A549 treated with AZD9567 at 1 μM for 4 hours (cell line): ENCODE results near the gene RAB9B. TPM values are rescaled to one million over a fixed set of nuclear protein-coding genes. Genes with fewer than 3 reads are reported as not detected.

Source experiments
- total RNA-seq: library from RNA; stranded (reverse); fragments of 200-300 nt; extraction: Qiagen RNA extraction; gene quantifications from 5 replicates; pipeline ENCODE4 v1.2.3, GENCODE V29; 2022; ENCODE audit not compliant: insufficient read depth

RAB9B gene
- total RNA-seq: 0.02 to 0.05 TPM in 2 of 5 replicates, not detected in the others

GRCh38 chrX:103831803-103832544 is at the start of gene RAB9B:
RAB9B (minus strand) TSS chrX:103832257; CDS start chrX:103825784, 6,473 bp downstream.

GRCh38 chrX:103776546-103776945 is 55.5 kb downstream of the RAB9B start, which contains the start of gene PLP1:
PLP1 (plus strand) TSS chrX:103776840; CDS start chrX:103776996, 156 bp downstream.

Other genes with a start within 250 kb of the RAB9B start
- 106 to 129 TPM (median 114 TPM) in 5 replicates for gene TCEAL4, start 246.7 kb downstream of the RAB9B start, total RNA-seq
- 8.3 to 16.4 TPM (median 14.5 TPM) in 5 replicates for gene TCEAL3, start 224.3 kb downstream of the RAB9B start, total RNA-seq
- 24.1 to 38.5 TPM (median 32.0 TPM) in 5 replicates for gene TCEAL1, start 203.3 kb downstream of the RAB9B start, total RNA-seq
- 409 to 1,007 TPM (median 452 TPM) in 5 replicates for gene MORF4L2, start 145.6 kb downstream of the RAB9B start, total RNA-seq
- 0.12 to 0.13 TPM in 2 of 5 replicates, not detected in the others for gene TMEM31, start 121.3 kb downstream of the RAB9B start, total RNA-seq
- gene PLP1, start 55.4 kb downstream of the RAB9B start, total RNA-seq: 0.06 TPM in 1 of 5 replicates, not detected in the others
- 6.0 to 8.3 TPM (median 6.7 TPM) in 5 replicates for gene TMSB15B, start 130.4 kb upstream of the RAB9B start, total RNA-seq
- not detected in 5 replicates for gene H2BW1, start 181.5 kb upstream of the RAB9B start, total RNA-seq
- gene H2BW2, start 207.7 kb upstream of the RAB9B start, total RNA-seq: not detected in 5 replicates
- 0.13 to 0.25 TPM (median 0.14 TPM) in 4 of 5 replicates, not detected in the other for gene TMSB15C, start 244.0 kb upstream of the RAB9B start, total RNA-seq